ENCODE results near the gene PTOV1. TPM values are rescaled to one million over a fixed set of nuclear protein-coding genes. Genes with fewer than 3 reads are reported as not detected.

The PTOV1 gene
- total RNA-seq, 6 experiments from 2014 or later: 157 to 176 (median 162) TPM

DNA sequence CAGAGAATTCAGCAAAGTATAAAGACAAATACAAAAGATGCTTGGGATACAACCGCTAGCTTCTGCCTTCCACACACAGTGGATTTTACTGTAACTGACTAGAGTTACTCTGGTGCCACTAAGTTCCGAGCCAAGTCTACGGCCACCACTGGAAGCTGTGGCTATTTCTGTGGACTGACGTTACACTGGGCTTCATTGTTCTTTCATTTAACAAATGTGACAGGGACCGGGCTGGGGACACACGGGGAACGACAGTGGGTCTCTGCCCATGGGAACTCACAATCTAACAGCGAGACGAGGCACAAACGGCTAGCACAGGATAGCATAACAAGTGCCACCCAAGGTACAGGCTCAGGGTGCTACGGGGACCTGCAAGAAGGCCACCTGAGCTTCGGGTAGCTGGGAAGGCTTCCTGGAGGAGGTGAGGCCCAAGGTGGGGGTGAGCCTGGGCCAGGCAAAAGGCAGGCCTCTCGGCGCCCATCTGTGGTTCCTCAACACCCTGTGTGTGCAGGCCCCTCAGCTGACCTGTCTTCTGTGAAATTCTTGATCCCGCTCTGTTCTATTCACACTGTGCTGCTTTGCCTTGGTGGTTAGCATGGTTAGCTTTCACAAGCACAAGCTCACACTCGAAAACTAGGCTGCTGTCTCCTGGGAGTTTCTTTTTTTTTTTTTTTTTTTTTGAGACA is 56.1 kb downstream of the PTOV1 start:
- peaks cover 41% of the 10 kb centered on the region for H3K36me3 Mint-ChIP-seq (ENCODE audit: low read depth)
- DNase-seq: no peak
- H3K9me3 Mint-ChIP-seq: no peaks in the 10 kb centered on the region
- no peak overlapping the region for H3K4me3 Mint-ChIP-seq
- peaks cover 2% of the 10 kb centered on the region; the same call in 1 of the 2 replicates for H3K27me3 Mint-ChIP-seq (ENCODE audit: insufficient read depth)
- no peak overlapping the region for H3K27ac Mint-ChIP-seq
- H3K4me1 Mint-ChIP-seq (ENCODE audit: low read depth): peaks cover 6% of the 10 kb centered on the region; the same call in 1 of the 2 replicates
- TF ChIP-seq, protein P1, sequence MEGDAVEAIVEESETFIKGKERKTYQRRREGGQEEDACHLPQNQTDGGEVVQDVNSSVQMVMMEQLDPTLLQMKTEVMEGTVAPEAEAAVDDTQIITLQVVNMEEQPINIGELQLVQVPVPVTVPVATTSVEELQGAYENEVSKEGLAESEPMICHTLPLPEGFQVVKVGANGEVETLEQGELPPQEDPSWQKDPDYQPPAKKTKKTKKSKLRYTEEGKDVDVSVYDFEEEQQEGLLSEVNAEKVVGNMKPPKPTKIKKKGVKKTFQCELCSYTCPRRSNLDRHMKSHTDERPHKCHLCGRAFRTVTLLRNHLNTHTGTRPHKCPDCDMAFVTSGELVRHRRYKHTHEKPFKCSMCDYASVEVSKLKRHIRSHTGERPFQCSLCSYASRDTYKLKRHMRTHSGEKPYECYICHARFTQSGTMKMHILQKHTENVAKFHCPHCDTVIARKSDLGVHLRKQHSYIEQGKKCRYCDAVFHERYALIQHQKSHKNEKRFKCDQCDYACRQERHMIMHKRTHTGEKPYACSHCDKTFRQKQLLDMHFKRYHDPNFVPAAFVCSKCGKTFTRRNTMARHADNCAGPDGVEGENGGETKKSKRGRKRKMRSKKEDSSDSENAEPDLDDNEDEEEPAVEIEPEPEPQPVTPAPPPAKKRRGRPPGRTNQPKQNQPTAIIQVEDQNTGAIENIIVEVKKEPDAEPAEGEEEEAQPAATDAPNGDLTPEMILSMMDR (IDR thresholded peaks at IDR 0.05): no peak

DNA sequence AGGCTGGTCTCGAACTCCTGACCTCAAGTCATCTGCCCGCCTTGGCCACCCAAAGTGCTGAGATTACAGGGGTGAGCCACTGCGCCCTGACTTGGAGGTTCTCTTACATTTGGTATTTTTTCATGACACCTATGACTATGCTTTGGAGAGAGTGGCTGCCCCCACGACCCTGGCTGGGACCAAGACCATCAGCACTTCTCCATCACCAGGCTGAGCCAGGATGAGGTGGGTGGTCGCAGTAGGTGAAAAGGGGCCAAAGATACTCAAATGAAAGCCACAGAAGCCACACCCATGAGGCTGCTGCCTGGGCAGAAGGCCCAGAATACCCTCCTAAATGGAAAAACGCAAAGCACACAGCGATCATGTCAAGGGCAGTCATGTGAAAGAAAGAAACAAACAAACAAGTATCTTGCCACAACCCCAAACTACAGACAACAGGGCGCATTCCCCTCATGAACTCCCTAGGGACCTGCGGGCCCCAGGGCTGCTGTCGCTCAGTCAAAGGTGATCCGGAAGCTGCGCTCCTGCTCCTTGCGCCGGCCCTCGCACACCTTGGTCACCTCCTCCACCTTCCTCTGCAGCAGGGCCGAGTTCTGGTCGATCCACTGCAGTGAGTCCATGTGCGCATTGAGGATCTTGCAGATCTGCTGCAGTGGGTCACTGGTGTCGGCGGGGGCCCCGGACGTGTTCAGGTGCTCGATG is 56.9 kb downstream of the PTOV1 start:
- no peak overlapping the region for H3K27ac Mint-ChIP-seq
- TF ChIP-seq, protein P1 (IDR thresholded peaks at IDR 0.05): no peak
- no peak for DNase-seq

DNA sequence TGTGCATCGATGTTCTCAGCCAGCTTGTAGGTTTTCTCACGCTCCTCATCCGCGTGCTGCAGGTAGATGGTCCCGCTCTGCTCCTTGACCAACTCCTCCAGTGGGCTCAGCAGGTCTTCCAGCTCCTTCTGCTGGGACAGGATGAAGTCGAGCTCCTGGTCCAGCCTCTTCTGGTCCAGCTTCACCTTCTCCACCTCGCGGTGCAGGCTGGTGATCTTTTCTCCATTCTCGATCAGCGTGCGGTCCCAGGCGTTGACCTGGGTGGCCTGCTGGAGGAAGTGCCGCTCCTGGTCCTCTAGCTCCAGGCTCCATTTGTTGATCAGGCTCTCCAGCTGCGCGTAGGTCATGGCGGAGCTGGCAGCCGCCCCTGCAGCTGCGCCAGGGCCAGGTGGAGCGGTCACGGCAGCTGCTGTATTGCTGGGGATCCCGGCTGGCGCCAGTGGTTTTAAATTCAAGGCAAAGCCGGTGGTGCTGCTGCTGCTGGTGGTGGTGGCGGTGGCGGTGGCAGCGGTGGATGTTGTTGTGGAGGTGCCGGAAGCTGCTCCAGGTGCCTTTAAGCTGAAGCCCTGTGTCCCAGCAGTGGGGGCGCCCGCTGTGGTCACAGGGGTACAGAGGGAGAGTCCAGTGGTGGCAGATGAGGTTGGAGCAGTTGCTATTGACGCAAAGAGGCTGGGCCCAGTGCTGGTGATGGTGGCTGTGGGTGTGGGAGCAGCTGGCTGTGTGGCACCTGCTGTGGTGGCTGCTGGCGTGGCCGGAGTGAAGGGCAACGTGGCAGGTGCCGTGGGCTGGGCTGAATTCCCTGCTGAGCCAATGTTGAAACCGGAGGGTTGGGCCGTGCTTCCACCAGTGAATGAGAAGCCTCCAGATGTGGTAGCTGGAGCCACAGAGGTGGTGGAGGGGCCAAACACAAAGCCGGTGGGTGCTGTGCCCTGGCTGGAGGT is 57.8 kb downstream of the PTOV1 start:
- no peaks in the 10 kb centered on the region for H3K9me3 Mint-ChIP-seq
- peaks cover 4% of the 10 kb centered on the region for H3K27me3 Mint-ChIP-seq (ENCODE audit: insufficient read depth)
- H3K4me1 Mint-ChIP-seq (ENCODE audit: low read depth): no peaks in the 10 kb centered on the region
- no peak overlapping the region for H3K4me3 Mint-ChIP-seq
- no peak for DNase-seq
- no peak overlapping the region for H3K27ac Mint-ChIP-seq
- peaks cover 44% of the 10 kb centered on the region for H3K36me3 Mint-ChIP-seq (ENCODE audit: low read depth)
- TF ChIP-seq, protein P1 (IDR thresholded peaks at IDR 0.05): no peak

More for the DNA sequence above, 56.9 kb downstream of the PTOV1 start:
- Mint-ChIP-seq H3K4me1 (ENCODE audit: low read depth) (peaks cover 6% of the 10 kb centered on the region; the same call in 1 of the 2 replicates), H3K27me3 (ENCODE audit: insufficient read depth) (peaks cover 2% of the 10 kb centered on the region; the same call in 1 of the 2 replicates), H3K9me3 (no peaks in the 10 kb centered on the region), H3K36me3 (ENCODE audit: low read depth) (peaks cover 41% of the 10 kb centered on the region), H3K4me3 (no peak overlapping the region)

DNA sequence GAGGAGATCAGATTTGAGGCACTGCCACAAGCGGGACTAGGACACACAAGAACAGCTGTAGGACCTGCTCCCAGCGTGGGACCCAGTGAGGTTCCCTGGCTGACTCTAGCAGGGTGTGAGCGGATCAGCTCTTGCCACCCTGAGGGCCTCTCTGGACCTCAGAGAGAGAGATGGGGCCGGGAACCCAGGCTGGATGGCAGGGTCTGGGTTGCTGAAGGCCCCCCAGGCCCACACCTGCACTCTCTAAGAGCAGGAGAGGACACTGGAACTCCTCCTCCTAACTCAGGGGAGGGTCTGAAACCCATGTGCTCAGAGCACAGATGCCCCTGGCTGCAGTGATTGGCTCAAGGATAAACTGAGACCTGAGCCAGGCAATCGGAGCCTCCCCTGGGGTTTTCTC is 59.2 kb downstream of the PTOV1 start:
- H3K4me3 Mint-ChIP-seq: no peak overlapping the region
- DNase-seq: no peak
- H3K36me3 Mint-ChIP-seq (ENCODE audit: low read depth): peaks cover 53% of the 10 kb centered on the region
- H3K27ac Mint-ChIP-seq: no peak overlapping the region
- H3K4me1 Mint-ChIP-seq (ENCODE audit: low read depth): no peaks in the 10 kb centered on the region
- TF ChIP-seq, protein P1 (IDR thresholded peaks at IDR 0.05): no peak
- peaks cover 4% of the 10 kb centered on the region for H3K27me3 Mint-ChIP-seq (ENCODE audit: insufficient read depth)
- no peaks in the 10 kb centered on the region for H3K9me3 Mint-ChIP-seq

Small RNA genes within 50 kb of the gene (microRNA-seq; reads per million reads assigned to microRNA genes)
- 10.8 reads per million, percentile 12 among the genes with 10 or more reads in this experiment for gene MIR4749
- gene MIR4750: 3.9 reads per million
- not detected for gene MIR6800

Other genes with a start within 250 kb of the PTOV1 start
- 100 to 1,000 TPM; 130 to 162 (median 133) TPM for gene RRAS, start 211.0 kb upstream of the PTOV1 start, total RNA-seq (2021; fragmentation: NEBNext Ultra II Directional; extraction: Animal tissue kit (Norgen Biotek cat#: 25700))
- 100 to 1,000 TPM; 112 to 134 (median 121) TPM for gene SCAF1, start 208.9 kb upstream of the PTOV1 start, total RNA-seq (2021; fragmentation: NEBNext Ultra II Directional; extraction: Animal tissue kit (Norgen Biotek cat#: 25700))
- gene IRF3, start 185.3 kb upstream of the PTOV1 start, total RNA-seq (2021; fragmentation: NEBNext Ultra II Directional; extraction: Animal tissue kit (Norgen Biotek cat#: 25700)): 10 to 100 TPM; 55.5 to 72.8 (median 58.7) TPM
- gene BCL2L12, start 185.2 kb upstream of the PTOV1 start, total RNA-seq (2021; fragmentation: NEBNext Ultra II Directional; extraction: Animal tissue kit (Norgen Biotek cat#: 25700)): 10 to 100 TPM; 23.9 to 34.2 (median 33.4) TPM
- 100 to 1,000 TPM; 209 to 226 (median 217) TPM for gene PRMT1, start 173.9 kb upstream of the PTOV1 start, total RNA-seq (2021; fragmentation: NEBNext Ultra II Directional; extraction: Animal tissue kit (Norgen Biotek cat#: 25700))
- gene ADM5, start 161.6 kb upstream of the PTOV1 start, total RNA-seq (2021; fragmentation: NEBNext Ultra II Directional; extraction: Animal tissue kit (Norgen Biotek cat#: 25700)): under 1 TPM; 0.74 to 0.99 (median 0.87) TPM
- gene CPT1C, start 160.0 kb upstream of the PTOV1 start, total RNA-seq (2021; fragmentation: NEBNext Ultra II Directional; extraction: Animal tissue kit (Norgen Biotek cat#: 25700)): 10 to 100 TPM; 32.7 to 42.6 (median 36.4) TPM
- gene TSKS, start 87.9 kb upstream of the PTOV1 start, total RNA-seq (2021; fragmentation: NEBNext Ultra II Directional; extraction: Animal tissue kit (Norgen Biotek cat#: 25700)): not detected
- gene AP2A1, start 84.2 kb upstream of the PTOV1 start, total RNA-seq (2021; fragmentation: NEBNext Ultra II Directional; extraction: Animal tissue kit (Norgen Biotek cat#: 25700)): 100 to 1,000 TPM; 145 to 177 (median 162) TPM
- 10 to 100 TPM in 5 of 6 experiments, 1 to 10 TPM in 1; 9.4 to 14.2 (median 11.7) TPM for gene FUZ, start 37.9 kb upstream of the PTOV1 start, total RNA-seq (2021; fragmentation: NEBNext Ultra II Directional; extraction: Animal tissue kit (Norgen Biotek cat#: 25700))
- 10 to 100 TPM; 44.5 to 50.6 (median 47.8) TPM for gene MED25, start 32.9 kb upstream of the PTOV1 start, total RNA-seq (2021; fragmentation: NEBNext Ultra II Directional; extraction: Animal tissue kit (Norgen Biotek cat#: 25700))
- 10 to 100 TPM; 39.7 to 48.7 (median 47.2) TPM for gene PNKP, start 16.4 kb downstream of the PTOV1 start, total RNA-seq (2021; fragmentation: NEBNext Ultra II Directional; extraction: Animal tissue kit (Norgen Biotek cat#: 25700))
- 100 to 1,000 TPM in 5 of 6 experiments, 10 to 100 TPM in 1; 98.5 to 128 (median 104) TPM for gene AKT1S1, start 26.2 kb downstream of the PTOV1 start, total RNA-seq (2021; fragmentation: NEBNext Ultra II Directional; extraction: Animal tissue kit (Norgen Biotek cat#: 25700))
- 10 to 100 TPM; 42.8 to 53.3 (median 46.8) TPM for gene TBC1D17, start 26.5 kb downstream of the PTOV1 start, total RNA-seq (2021; fragmentation: NEBNext Ultra II Directional; extraction: Animal tissue kit (Norgen Biotek cat#: 25700))
- under 1 TPM in 5 of 6 experiments, not detected in 1; 0.24 to 0.48 (median 0.41) TPM for gene IL4I1, start 45.7 kb downstream of the PTOV1 start, total RNA-seq (2021; fragmentation: NEBNext Ultra II Directional; extraction: Animal tissue kit (Norgen Biotek cat#: 25700))
- 10 to 100 TPM; 38.2 to 44.4 (median 41.2) TPM for gene ATF5, start 78.0 kb downstream of the PTOV1 start, total RNA-seq (2021; fragmentation: NEBNext Ultra II Directional; extraction: Animal tissue kit (Norgen Biotek cat#: 25700))
- 10 to 100 TPM; 50.9 to 78.3 (median 68.3) TPM for gene NUP62, start 78.3 kb downstream of the PTOV1 start, total RNA-seq (2021; fragmentation: NEBNext Ultra II Directional; extraction: Animal tissue kit (Norgen Biotek cat#: 25700))
- not detected for gene SIGLEC11, start 110.0 kb downstream of the PTOV1 start, total RNA-seq (2021; fragmentation: NEBNext Ultra II Directional; extraction: Animal tissue kit (Norgen Biotek cat#: 25700))
- 10 to 100 TPM; 30.2 to 33.9 (median 32.7) TPM for gene VRK3, start 174.2 kb downstream of the PTOV1 start, total RNA-seq (2021; fragmentation: NEBNext Ultra II Directional; extraction: Animal tissue kit (Norgen Biotek cat#: 25700))
- 1 to 10 TPM; 5.4 to 7.4 (median 6.6) TPM for gene ZNF473, start 174.8 kb downstream of the PTOV1 start, total RNA-seq (2021; fragmentation: NEBNext Ultra II Directional; extraction: Animal tissue kit (Norgen Biotek cat#: 25700))